Calu3 (cell line): Measurements from ENCODE around the gene LHFPL3. TPM values are rescaled to one million over a fixed set of nuclear protein-coding genes. Genes with fewer than 3 reads are reported as not detected.

Experiments used
- BruUV-seq: library from RNA; stranded (reverse); fragments of 400-500 nt; replicated peaks from 2 replicates; lab custom pipeline; 2021; lab: Mats Ljungman, UMichigan
- CTCF ChIA-PET: fragments of 300-600 bp; sonication (Branson Sonifier 250); formaldehyde crosslinking; loops from one replicate; lab custom pipeline; 2022; ENCODE audit warnings: antibody characterized with exemption; lab: Charles Lee
- DNase-seq: peaks from one replicate; pipeline ENCODE4 v3.0.0; 2022
- H3K27ac Mint-ChIP-seq: one replicate; pipeline ENCODE4 v1.8.0; 2022; ENCODE audit warnings: mixed read lengths; ENCODE audit not compliant: unreplicated experiment
- H3K27me3 Mint-ChIP-seq: one replicate; pipeline ENCODE4 v1.8.0; 2022; ENCODE audit warnings: mixed read lengths; ENCODE audit not compliant: unreplicated experiment
- H3K36me3 Mint-ChIP-seq: one replicate; pipeline ENCODE4 v1.8.0; 2022; ENCODE audit warnings: mild to moderate bottlenecking, moderate library complexity, mixed read lengths; ENCODE audit not compliant: insufficient read depth, unreplicated experiment
- H3K4me1 Mint-ChIP-seq: one replicate; pipeline ENCODE4 v1.8.0; 2022; ENCODE audit warnings: mild to moderate bottlenecking, low read depth, mixed read lengths; ENCODE audit not compliant: unreplicated experiment
- H3K4me3 Mint-ChIP-seq: one replicate; pipeline ENCODE4 v1.8.0; 2022; ENCODE audit warnings: mild to moderate bottlenecking, low read depth, moderate library complexity, mixed read lengths; ENCODE audit not compliant: unreplicated experiment
- H3K9me3 Mint-ChIP-seq: one replicate; pipeline ENCODE4 v1.8.0; 2022; ENCODE audit warnings: low read depth, mixed read lengths; ENCODE audit not compliant: unreplicated experiment
- intact Hi-C: fragments of 100-400 bp; cut with micrococcal nuclease; formaldehyde crosslinking; loops from one replicate; pipeline ENCODE4 v1.10.0; 2022; ENCODE audit not compliant: unreplicated experiment
- total RNA-seq: library from RNA; stranded (reverse); gene quantifications from 2 replicates; pipeline ENCODE4 v1.2.3, GENCODE V29; 2022
- TF ChIP-seq, protein P1 (sequence below): fragments of 200-600 bp; IDR thresholded peaks from one replicate; pipeline ENCODE4 v1.8.0; 2022; ENCODE audit warnings: antibody characterized with exemption; ENCODE audit not compliant: unreplicated experiment

Gene LHFPL3
- total RNA-seq, 1 experiment from 2014 or later, result not detected

DNA sequence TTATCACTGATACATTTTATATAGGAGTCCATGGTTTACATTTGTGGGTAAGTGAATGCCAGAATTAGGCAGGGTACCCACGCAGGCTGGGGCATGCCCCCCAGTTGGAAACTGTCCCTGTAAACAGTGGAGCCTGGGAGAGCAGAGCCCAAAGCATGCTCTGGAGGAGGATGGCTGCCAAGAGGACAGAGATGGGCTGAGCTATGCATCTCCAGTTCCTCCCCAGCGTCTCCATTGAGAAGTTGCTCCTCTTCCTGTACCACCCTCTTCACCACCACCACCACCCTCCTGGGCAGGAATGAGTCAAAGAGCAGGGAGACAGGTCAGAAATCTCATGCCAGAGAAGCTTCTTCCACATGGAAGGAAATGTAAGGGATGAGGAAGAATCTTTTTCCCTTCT lies 617.9 kb downstream of the LHFPL3 start:
- intact Hi-C loops, result no loop called here
- Mint-ChIP-seq H3K36me3 (peaks cover 18% of the 10 kb centered on the region), H3K4me1 (peaks cover 25% of the 10 kb centered on the region), H3K27me3 (no peaks in the 10 kb centered on the region), H3K27ac (peak overlapping the region; percentile 95), H3K9me3 (no peaks in the 10 kb centered on the region), H3K4me3 (no peak overlapping the region)
- TF ChIP-seq, protein P1, sequence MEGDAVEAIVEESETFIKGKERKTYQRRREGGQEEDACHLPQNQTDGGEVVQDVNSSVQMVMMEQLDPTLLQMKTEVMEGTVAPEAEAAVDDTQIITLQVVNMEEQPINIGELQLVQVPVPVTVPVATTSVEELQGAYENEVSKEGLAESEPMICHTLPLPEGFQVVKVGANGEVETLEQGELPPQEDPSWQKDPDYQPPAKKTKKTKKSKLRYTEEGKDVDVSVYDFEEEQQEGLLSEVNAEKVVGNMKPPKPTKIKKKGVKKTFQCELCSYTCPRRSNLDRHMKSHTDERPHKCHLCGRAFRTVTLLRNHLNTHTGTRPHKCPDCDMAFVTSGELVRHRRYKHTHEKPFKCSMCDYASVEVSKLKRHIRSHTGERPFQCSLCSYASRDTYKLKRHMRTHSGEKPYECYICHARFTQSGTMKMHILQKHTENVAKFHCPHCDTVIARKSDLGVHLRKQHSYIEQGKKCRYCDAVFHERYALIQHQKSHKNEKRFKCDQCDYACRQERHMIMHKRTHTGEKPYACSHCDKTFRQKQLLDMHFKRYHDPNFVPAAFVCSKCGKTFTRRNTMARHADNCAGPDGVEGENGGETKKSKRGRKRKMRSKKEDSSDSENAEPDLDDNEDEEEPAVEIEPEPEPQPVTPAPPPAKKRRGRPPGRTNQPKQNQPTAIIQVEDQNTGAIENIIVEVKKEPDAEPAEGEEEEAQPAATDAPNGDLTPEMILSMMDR, result no peak
- DNase-seq, result no peak
- no TSS peak for BruUV-seq
- CTCF ChIA-PET, result no interaction called here

DNA sequence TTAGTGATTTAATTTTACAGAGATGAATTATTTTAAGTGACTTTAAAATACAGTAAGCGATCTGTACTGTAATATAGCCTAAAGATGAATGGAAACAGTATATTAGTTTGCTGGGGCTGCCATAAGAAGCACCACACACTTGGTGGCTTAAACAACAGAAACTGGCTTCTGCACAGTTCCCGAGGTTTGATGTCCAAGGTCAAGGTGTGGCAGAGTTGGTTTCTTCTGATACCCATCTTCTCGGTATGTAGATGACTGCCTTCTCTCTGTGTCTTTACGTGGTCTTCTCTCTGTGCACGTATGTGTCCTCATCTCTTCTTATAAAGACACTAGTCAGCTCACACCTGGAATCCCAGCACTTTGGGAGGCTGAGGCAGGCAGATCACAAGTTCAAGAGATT lies 621.6 kb downstream of the LHFPL3 start:
- H3K9me3 Mint-ChIP-seq, result no peaks in the 10 kb centered on the region
- intact Hi-C loops, result no loop called here
- TF ChIP-seq, protein P1, result no peak
- no peak for DNase-seq
- BruUV-seq, result no TSS peak
- H3K36me3 Mint-ChIP-seq, result peaks cover 1% of the 10 kb centered on the region
- no peak overlapping the region for H3K4me3 Mint-ChIP-seq
- no peaks in the 10 kb centered on the region for H3K27me3 Mint-ChIP-seq
- peaks cover 8% of the 10 kb centered on the region for H3K4me1 Mint-ChIP-seq
- H3K27ac Mint-ChIP-seq, result no peak overlapping the region
- CTCF ChIA-PET, result no interaction called here

DNA sequence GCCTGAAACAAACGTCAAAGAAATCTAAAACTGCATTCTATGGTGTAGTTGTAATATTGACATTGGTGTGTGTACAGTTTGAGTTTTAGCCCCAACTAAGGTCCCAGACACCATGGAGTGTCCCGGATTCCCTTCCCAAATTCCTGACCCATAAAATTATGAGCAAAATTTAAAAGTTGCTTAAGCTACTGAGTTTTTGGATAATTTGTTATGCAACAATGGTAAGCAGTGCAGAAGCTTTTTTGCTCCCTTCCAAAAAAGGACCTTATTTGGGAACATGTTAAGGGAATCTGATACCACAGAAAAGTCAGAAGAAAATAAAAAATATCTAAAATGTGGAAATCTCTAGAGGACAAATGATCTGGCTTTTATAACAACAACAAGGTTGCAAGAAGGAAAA lies 622.4 kb downstream of the LHFPL3 start:
- DNase-seq, result no peak
- CTCF ChIA-PET, result no interaction called here
- Mint-ChIP-seq H3K9me3 (no peaks in the 10 kb centered on the region), H3K27ac (no peak overlapping the region), H3K4me3 (no peak overlapping the region), H3K27me3 (no peaks in the 10 kb centered on the region), H3K36me3 (no peaks in the 10 kb centered on the region), H3K4me1 (peaks cover under 1% of the 10 kb centered on the region)
- intact Hi-C loops, result no loop called here
- TF ChIP-seq, protein P1, result no peak
- BruUV-seq, result no TSS peak

DNA sequence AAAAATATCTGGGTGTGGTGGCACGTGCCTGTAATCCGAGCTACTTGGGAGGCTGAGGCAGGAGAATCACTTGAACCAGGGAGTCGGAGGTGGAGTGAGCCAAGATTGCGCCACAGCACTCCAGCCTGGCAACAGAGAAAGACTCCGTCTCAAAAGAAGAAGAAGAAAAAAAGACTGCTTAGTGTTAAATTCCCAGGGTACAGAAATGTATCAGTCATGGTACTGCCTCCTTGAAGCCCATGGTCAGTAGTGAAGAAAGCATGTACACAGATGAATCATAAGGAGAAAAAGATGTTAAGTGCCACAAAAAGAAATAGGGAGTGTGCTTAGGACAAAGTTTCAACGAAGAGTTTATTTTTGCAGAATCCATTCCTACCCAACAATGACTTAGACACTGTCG lies 623.1 kb downstream of the LHFPL3 start:
- no peaks in the 10 kb centered on the region for H3K4me1 Mint-ChIP-seq
- TF ChIP-seq, protein P1, result no peak
- H3K9me3 Mint-ChIP-seq, result no peaks in the 10 kb centered on the region
- intact Hi-C loops, result no loop called here
- H3K27ac Mint-ChIP-seq, result no peak overlapping the region
- no TSS peak for BruUV-seq
- DNase-seq, result no peak
- no peaks in the 10 kb centered on the region for H3K36me3 Mint-ChIP-seq
- H3K4me3 Mint-ChIP-seq, result no peak overlapping the region
- no peaks in the 10 kb centered on the region for H3K27me3 Mint-ChIP-seq
- CTCF ChIA-PET, result no interaction called here

DNA sequence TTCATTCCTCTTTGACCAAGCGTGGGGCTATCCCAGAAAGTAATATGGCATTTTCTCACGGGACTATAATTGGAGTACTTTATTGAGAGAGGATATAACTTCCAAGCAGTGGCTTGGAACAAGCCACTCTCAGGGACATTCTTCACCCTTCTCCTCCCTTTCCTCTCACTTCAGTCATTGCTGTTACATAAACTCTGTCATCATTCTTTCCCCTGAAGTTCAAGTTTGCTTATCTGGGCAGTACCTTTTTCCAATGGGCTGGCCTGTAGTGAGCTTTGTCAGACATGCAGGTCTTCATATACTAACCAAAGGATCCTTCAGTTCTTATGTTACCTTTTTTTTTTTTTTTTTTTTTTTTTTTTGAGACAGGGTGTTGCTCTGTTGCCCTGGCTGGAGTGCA lies 626.9 kb downstream of the LHFPL3 start:
- intact Hi-C loops, result no loop called here
- no peaks in the 10 kb centered on the region for H3K36me3 Mint-ChIP-seq
- CTCF ChIA-PET, result no interaction called here
- no peaks in the 10 kb centered on the region for H3K9me3 Mint-ChIP-seq
- no peaks in the 10 kb centered on the region for H3K27me3 Mint-ChIP-seq
- BruUV-seq, result no TSS peak
- DNase-seq, result no peak
- H3K4me3 Mint-ChIP-seq, result no peak overlapping the region
- no peaks in the 10 kb centered on the region for H3K4me1 Mint-ChIP-seq
- TF ChIP-seq, protein P1, result no peak
- H3K27ac Mint-ChIP-seq, result no peak overlapping the region
